Posterior cingulate gyrus (tissue), 11 donors: Measurements from ENCODE around the gene USP3.
"Not testable (repeated sequence)": the region's sequence is repeated elsewhere in the genome, so short reads cannot be mapped to it uniquely, and the experiment has no call there.

Experiments
- DNase-seq, 10 donors: peaks; one replicate each; pipeline versions ENCODE4 v3.0.0 to v3.0.0-alpha.2; 2020 to 2021; ENCODE audit warnings: mixed read lengths in 3 of 10
- intact Hi-C: fragments of 100-400 bp; cut with DNase I; formaldehyde crosslinking; loops from one replicate; pipeline ENCODE4 v1.15.1; 2023

Gene USP3

GRCh38 chr15:63509056-63509954 lies 4.9 kb downstream of the USP3 start:
- intact Hi-C loops, result loop anchor here (5.0 kb wide), 1 partner anchor 88 kb away; the partner anchor contains the start of gene FBXL22
- DNase-seq, result no peak

- intact Hi-C loops, result loop anchor here (5.0 kb wide), 1 partner anchor 87 kb away; the partner anchor contains the start of gene FBXL22
- DNase-seq, result no peak
Observed at GRCh38 chr15:63509955-63510940, 5.9 kb downstream of the USP3 start.

- no peak for DNase-seq
- intact Hi-C loops, result no loop called here
Observed at GRCh38 chr15:63512148-63512547, 7.8 kb downstream of the USP3 start.

- no peak for DNase-seq
- intact Hi-C loops, result no loop called here
Observed at GRCh38 chr15:63513271-63513670, 8.9 kb downstream of the USP3 start.

- intact Hi-C loops, result no loop called here
- no peak for DNase-seq
Observed at GRCh38 chr15:63513728-63514127, 9.3 kb downstream of the USP3 start.

GRCh38 chr15:63514531-63514943 lies 10.1 kb downstream of the USP3 start:
- no peak for DNase-seq
- intact Hi-C loops, result no loop called here

- no peak for DNase-seq
- intact Hi-C loops, result no loop called here
Observed at GRCh38 chr15:63517202-63517601, 12.8 kb downstream of the USP3 start.

- DNase-seq, result no peak
- intact Hi-C loops, result no loop called here
Observed at GRCh38 chr15:63517628-63518027, 13.2 kb downstream of the USP3 start.

GRCh38 chr15:63519041-63519440 lies 14.6 kb downstream of the USP3 start:
- no peak for DNase-seq
- intact Hi-C loops, result no loop called here

- intact Hi-C loops, result no loop called here
Observed at GRCh38 chr15:63519548-63520178, 15.3 kb downstream of the USP3 start.

GRCh38 chr15:63520462-63520861 lies 16.1 kb downstream of the USP3 start:
- DNase-seq, intact Hi-C loops: not testable (repeated sequence)

More at GRCh38 chr15:63519548-63520178, 15.3 kb downstream of the USP3 start:
- DNase-seq, result no peak

- no peak for DNase-seq
- intact Hi-C loops, result no loop called here
Observed at GRCh38 chr15:63522225-63522578, 17.8 kb downstream of the USP3 start.

- intact Hi-C loops, result no loop called here
- DNase-seq, result no peak
Observed at GRCh38 chr15:63523306-63523990, 19.1 kb downstream of the USP3 start.

GRCh38 chr15:63524316-63525015 lies 20.1 kb downstream of the USP3 start:
- DNase-seq, result no peak
- intact Hi-C loops, result no loop called here

- intact Hi-C loops, result no loop called here
- no peak for DNase-seq
Observed at GRCh38 chr15:63526401-63526800, 22.0 kb downstream of the USP3 start.

- intact Hi-C loops, result no loop called here
- DNase-seq, result no peak
Observed at GRCh38 chr15:63528138-63528659, 23.8 kb downstream of the USP3 start.

- intact Hi-C loops, result no loop called here
- DNase-seq, result no peak
Observed at GRCh38 chr15:63530235-63530634, 25.8 kb downstream of the USP3 start.

- intact Hi-C loops, result no loop called here
- no peak for DNase-seq
Observed at GRCh38 chr15:63530752-63531299, 26.4 kb downstream of the USP3 start.

- DNase-seq, result no peak
- intact Hi-C loops, result no loop called here
Observed at GRCh38 chr15:63531586-63531985, 27.2 kb downstream of the USP3 start.
